AG09319 (cell line): ENCODE data around the gene CALY.
A peak's percentile ranks its signal among the peaks of the same experiment; 100 is the strongest.

Source experiments
- DNase-seq: peaks from one replicate; pipeline ENCODE4 v3.0.0-alpha.2; 2010; ENCODE audit warnings: low read depth; ENCODE audit errors: extremely low read depth
- TF ChIP-seq, protein P1 (sequence below): IDR thresholded peaks from 2 replicates; pipeline ENCODE4 v1.5.1; 2011; ENCODE audit warnings: low read depth, mild to moderate bottlenecking, inconsistent platforms, low read length, moderate library complexity

CALY gene

DNA sequence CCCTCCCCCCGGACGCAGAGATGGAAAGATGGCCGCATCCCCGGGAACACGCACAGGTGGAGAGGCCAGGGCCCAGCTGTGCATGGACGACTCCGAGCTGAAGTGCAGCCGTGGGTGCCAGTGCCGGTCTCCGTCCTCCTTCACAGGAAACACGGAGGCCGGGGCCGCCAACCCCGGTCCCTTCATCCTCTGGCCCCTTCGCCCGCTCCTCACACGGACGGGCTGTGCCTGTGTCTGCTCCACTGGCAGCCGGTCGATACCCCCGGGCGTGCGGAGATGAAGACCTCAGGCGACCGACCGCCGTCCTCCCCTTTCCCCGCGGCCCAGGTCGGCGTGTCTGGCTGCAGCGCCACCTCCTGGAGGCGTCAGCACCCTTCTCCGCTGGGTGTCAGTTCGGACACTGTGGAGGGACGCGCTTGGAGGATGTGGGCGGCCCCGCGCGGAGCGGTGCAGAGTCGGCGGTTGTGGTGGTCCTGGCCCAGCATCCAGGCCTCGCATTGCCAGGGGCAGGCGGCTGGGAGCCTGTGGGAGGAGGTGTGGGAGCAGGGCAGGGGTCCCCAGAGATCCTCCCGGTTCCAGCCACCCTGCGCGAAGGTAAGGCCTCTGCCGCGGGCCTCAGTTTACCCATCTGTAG is 18.1 kb downstream of the CALY start:
- DNase-seq = no peak
- TF ChIP-seq, protein P1, sequence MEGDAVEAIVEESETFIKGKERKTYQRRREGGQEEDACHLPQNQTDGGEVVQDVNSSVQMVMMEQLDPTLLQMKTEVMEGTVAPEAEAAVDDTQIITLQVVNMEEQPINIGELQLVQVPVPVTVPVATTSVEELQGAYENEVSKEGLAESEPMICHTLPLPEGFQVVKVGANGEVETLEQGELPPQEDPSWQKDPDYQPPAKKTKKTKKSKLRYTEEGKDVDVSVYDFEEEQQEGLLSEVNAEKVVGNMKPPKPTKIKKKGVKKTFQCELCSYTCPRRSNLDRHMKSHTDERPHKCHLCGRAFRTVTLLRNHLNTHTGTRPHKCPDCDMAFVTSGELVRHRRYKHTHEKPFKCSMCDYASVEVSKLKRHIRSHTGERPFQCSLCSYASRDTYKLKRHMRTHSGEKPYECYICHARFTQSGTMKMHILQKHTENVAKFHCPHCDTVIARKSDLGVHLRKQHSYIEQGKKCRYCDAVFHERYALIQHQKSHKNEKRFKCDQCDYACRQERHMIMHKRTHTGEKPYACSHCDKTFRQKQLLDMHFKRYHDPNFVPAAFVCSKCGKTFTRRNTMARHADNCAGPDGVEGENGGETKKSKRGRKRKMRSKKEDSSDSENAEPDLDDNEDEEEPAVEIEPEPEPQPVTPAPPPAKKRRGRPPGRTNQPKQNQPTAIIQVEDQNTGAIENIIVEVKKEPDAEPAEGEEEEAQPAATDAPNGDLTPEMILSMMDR = peak; percentile 80

DNA sequence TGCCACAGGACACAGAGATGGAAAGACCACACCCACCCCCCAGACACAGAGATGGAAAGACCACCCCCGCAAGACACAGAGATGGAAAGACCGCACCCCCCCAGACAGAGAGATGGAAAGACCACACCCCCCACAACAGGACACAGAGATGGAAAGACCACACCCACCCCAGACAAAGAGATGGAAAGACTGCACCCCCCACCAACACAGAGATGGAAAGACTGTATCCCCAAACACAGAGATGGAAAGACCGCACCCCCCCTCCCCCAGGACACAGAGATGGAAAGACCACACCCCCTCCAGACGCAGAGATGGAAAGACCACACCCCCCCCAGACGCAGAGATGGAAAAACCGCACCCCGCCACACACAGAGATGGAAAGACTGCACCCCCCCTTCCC is 20.0 kb downstream of the CALY start:
- TF ChIP-seq, protein P1 = no peak
- DNase-seq = no peak

DNA sequence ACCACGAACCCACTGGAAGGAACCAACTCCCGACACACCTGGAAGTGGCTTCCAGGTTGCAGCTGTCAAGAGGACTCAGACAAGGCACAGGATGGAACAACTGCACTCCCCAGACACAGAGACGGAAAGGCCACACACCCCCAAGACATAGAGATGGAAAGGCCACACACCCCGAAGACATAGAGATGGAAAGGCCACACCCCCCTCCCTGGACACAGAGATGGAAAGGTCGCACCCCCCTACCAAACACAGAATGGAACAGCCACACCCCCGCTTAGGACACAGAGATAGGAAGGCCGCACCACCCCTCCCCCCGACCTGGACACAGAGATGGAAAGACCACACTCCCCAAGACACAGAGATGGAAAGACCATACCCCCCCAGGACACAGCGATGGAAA is 20.4 kb downstream of the CALY start:
- TF ChIP-seq, protein P1 = no peak
- no peak for DNase-seq

DNA sequence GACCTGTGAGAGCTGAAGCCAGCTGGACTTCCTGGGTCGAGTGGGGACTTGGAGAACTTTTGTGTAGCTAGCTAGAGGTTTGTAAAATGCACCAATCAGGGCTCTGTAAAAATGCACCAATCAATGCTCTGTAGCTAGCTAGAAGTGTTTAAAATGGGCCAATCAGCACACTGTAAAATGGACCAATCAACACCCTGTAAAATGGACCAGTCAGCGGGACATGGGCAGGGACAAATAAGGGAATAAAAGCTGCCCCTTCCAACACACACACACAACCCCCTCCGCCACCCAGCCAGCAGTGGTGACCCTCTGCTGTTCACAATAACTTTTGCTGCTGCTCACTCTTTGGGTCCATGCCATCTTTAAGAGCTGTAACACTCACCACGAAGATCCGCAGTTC is 20.8 kb downstream of the CALY start:
- TF ChIP-seq, protein P1 = no peak
- DNase-seq = no peak

DNA sequence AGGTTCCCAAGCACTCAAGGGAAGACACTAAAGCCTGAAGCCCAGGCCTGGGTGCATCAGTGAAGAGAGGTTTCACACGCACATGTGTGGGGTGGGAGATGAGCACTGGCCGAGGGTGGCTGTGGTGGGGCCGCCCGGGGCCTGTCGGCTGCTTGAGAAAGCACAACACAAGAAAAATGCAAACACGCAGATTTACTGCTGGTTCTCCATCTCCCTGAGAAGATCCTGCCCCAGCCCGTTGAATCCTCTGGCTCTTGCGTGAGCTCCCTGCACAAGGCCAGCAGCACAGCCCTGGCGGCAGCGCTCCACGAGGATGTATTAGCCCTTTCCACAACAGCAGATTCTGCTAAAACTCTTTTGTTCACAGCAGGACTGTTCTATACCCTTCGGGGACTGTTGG is 21.8 kb downstream of the CALY start:
- no peak for DNase-seq

DNA sequence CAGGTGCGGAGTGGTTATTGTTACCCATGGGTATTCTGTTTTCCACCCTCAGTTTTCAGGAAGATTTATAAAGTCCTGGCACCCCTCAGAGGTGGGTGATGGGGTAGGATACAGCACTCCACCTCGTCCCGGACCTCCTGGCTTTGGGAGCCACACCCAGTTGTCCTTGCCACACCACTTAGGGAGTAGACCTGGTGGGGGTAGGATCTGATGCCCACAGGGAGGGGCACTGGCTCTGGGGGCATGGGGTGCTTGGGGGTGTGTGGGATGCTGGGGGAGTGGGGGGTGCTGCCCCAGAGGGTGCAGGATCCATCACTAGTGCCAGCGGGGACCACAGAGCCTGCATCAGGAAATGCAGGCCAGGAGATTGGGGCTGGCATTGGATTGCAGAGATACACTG is 23.5 kb downstream of the CALY start:
- no peak for DNase-seq
- TF ChIP-seq, protein P1 = no peak

More for the DNA sequence above, 21.8 kb downstream of the CALY start:
- TF ChIP-seq, protein P1 = no peak

DNA sequence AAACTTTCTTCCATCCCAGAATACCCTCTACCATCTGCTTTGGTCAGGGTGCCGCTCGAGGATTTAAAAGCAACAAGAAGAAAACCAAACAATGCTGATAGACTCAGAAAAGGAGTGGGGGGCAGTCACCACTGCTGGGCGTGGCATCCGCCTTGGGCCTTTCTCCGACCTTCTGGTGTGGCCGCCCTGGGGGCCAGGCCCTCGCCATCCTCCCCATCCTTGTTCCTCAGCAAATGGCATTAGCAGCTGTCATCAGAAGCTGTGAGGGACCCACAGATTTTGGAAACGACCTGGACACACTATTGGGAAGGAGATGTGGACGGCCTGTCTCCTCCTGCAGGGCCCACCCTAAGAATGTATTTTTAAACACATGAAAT is 23.9 kb downstream of the CALY start:
- no peak for DNase-seq
- TF ChIP-seq, protein P1 = no peak
